CD1c-positive myeloid dendritic cell (primary cell): ENCODE data around the gene PIP5K1A.
A peak's percentile ranks its signal among the peaks of the same experiment; 100 is the strongest.
"Not testable (repeated sequence)": the region's sequence is repeated elsewhere in the genome, so short reads cannot be mapped to it uniquely, and the experiment has no call there.

ENCODE experiments used
- DNase-seq: peaks from one replicate; pipeline ENCODE4 v3.0.0-alpha.2; 2016; ENCODE audit errors: extremely low spot score

Gene PIP5K1A

GRCh38 chr1:151192047-151192446 lies 6.3 kb upstream of the PIP5K1A start:
- DNase-seq = no peak

GRCh38 chr1:151193304-151193703 lies 5.0 kb upstream of the PIP5K1A start:
- no peak for DNase-seq

GRCh38 chr1:151193856-151194255 lies 4.5 kb upstream of the PIP5K1A start:
- no peak for DNase-seq

- not testable (repeated sequence) for DNase-seq
Observed at GRCh38 chr1:151194894-151195594, 3.3 kb upstream of the PIP5K1A start.

- DNase-seq = peak; percentile 81
Observed at GRCh38 chr1:151196292-151196800, 2.0 kb upstream of the PIP5K1A start.

GRCh38 chr1:151197863-151198253 lies 494 bp upstream of the PIP5K1A start:
- no peak for DNase-seq

- DNase-seq = peak; percentile 6
Observed at GRCh38 chr1:151199873-151200581, 1.7 kb downstream of the PIP5K1A start.

GRCh38 chr1:151205381-151205965 lies 7.1 kb downstream of the PIP5K1A start:
- not testable (repeated sequence) for DNase-seq

- no peak for DNase-seq
Observed at GRCh38 chr1:151210830-151211229, 12.5 kb downstream of the PIP5K1A start.

- DNase-seq = no peak
Observed at GRCh38 chr1:151211972-151212705, 13.8 kb downstream of the PIP5K1A start.

- no peak for DNase-seq
Observed at GRCh38 chr1:151213560-151213959, 15.2 kb downstream of the PIP5K1A start.

- no peak for DNase-seq
Observed at GRCh38 chr1:151221616-151222015, 23.3 kb downstream of the PIP5K1A start.

GRCh38 chr1:151222130-151222529 lies 23.8 kb downstream of the PIP5K1A start:
- DNase-seq = no peak

GRCh38 chr1:151235235-151235634 lies 36.9 kb downstream of the PIP5K1A start:
- DNase-seq = no peak

- peak; percentile 44 for DNase-seq
Observed at GRCh38 chr1:151237678-151238466, 39.5 kb downstream of the PIP5K1A start.

- no peak for DNase-seq
Observed at GRCh38 chr1:151238467-151238739, 40.1 kb downstream of the PIP5K1A start.

GRCh38 chr1:151242442-151242841 lies 44.1 kb downstream of the PIP5K1A start:
- DNase-seq = no peak

- no peak for DNase-seq
Observed at GRCh38 chr1:151243683-151244216, 45.4 kb downstream of the PIP5K1A start.

- peak; percentile 23 for DNase-seq
Observed at GRCh38 chr1:151246786-151247185, 48.4 kb downstream of the PIP5K1A start.

- DNase-seq = peak; percentile 82
Observed at GRCh38 chr1:151251656-151252470, 53.5 kb downstream of the PIP5K1A start.
